GM12872 (cell line): ENCODE measurements around the gene ODF2.
A peak's percentile ranks its signal among the peaks of the same experiment; 100 is the strongest.

ENCODE experiments used
- CTCF ChIP-seq: IDR thresholded peaks from 3 replicates; pipeline ENCODE4 v1.5.1; 2011; ENCODE audit warnings: low read depth, mild to moderate bottlenecking, low read length, moderate library complexity; ENCODE audit not compliant: insufficient read depth

The ODF2 gene

DNA sequence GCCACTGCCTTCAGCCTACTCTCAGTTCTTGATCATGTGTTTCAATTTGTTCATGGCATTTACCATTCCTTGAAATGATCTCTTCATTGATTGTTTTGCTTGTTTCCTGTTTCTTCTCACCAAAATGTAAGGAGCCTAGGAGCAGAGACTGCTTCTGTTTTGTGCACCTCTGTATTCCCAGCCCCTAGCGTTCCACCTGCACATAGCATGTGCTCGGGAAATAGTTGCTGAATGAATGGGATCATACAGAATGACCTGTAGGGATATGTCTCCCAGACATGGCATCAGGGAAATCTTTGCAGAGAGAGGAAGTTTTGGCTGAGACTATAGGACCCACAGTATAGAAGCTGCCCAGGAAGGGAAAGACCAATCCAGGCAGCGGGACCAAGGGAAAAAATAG, 41.3 kb upstream of the ODF2 start:
- TF ChIP-seq CTCF, result no peak

DNA sequence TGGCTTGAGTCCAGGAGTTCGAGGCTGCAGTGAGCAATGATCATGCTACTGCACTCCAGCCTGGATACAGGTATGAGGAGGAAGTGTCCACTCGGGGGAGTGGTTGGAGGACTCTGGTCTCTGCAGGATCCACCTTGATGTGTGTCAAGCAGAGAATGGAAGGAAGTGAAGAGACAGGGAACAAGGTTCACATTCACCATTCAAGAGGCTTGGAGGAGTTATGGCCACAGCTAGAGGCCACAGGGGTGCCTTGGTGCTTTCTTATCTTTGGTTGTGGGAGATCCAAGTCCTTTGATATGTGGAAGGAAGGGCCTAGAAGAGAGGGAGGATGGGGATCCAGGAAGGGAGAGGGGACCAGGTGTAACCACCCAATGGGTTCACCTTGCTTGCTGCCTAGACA, 40.5 kb upstream of the ODF2 start:
- no peak for TF ChIP-seq CTCF

GRCh38 chr9:128416014-128416413, 39.8 kb upstream of the ODF2 start:
- TF ChIP-seq CTCF, result no peak

DNA sequence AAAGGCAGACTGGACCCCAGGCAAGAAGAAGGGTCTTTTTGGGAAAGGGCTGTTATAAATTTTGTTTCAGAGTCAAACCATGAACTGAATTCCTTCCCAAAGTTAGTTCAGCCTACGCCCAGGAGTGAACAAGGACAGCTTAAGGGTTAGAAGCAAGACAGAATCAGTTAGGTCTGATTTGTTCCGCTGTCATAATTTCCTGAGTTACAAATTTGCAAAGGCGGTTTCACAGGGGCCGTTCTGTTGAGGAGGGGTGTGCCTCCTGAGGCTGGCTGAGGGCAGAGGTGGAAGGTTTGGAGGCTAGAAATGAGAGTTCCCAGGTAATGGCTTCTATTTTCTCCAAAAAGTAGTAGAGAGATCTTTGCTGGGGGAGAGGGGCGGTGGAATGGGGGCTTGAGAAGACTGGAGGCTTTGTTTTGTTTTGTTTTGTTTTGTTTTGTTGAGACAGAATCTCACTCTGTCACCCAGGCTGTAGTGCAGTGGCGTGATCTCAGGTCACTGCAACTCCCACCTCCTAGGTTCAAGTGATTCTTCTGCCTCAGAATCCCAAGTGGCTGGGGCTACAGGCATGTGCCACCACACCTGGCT, 39.3 kb upstream of the ODF2 start:
- TF ChIP-seq CTCF, result no peak

DNA sequence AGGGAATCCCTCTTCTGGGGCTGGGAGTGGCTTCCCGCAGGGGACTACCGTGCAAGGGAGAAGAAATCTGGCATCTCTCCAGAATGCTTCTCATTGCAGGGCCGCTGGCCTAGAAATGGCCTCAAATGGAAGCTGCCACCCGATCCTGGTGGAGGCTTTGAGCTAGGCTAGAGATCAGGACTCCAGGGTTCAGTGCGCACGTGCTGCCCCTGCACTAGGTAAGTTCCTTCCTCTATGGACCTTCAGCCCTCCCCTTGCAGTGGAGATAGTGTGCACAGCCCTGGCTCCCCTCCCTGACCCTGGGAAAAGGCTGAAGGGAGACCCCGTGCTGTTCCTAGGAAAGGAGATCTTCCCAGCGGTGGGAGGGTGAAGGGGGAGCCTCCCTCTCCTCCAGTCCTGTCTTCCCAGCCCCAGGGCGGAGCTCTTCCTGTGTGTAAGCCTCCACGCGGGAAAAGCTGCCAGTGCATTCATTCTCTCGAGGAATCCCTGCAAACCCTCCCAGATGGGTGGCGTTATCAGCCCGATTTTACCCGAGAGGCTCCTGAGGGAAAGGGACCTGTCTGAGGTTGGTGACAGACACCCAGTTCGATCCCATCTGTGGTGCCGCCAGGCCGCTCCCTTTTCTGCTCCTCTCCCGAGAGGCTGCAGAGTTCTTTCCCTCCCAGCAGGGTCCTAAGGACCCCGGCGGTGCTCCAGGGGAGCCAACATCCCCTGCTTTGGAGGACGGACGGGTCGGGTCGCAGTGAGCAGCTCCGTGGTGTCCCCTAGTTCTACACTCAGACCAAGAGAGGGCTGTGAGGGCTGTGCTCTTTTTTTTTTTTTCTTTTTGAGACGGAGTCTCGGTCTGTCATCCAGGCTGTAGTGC, 36.5 kb upstream of the ODF2 start:
- no peak for TF ChIP-seq CTCF

GRCh38 chr9:128420060-128420650, 35.7 kb upstream of the ODF2 start:
- TF ChIP-seq CTCF, result peak; percentile 82

- peak; percentile 9; the same call in 2 of the 3 replicates for TF ChIP-seq CTCF
Measured at GRCh38 chr9:128420651-128421481, 34.9 kb upstream of the ODF2 start, which contains the start of gene CERCAM. Gene CERCAM (plus strand): TSS chr9:128420857. CDS start chr9:128420878, 21 bp downstream.
